H1 (cell line): ENCODE measurements around the gene CYREN.

Experiments used
- MAFK ChIP-seq: IDR thresholded peaks from 2 replicates; pipeline ENCODE4 v1.6.1; 2012; ENCODE audit warnings: low read depth, mild to moderate bottlenecking, improper control_type of control experiment, low read length
- TCF12 ChIP-seq: IDR thresholded peaks from 2 replicates; pipeline ENCODE4 v1.6.1; 2011; ENCODE audit warnings: low read depth, mild to moderate bottlenecking, low read length
- TF ChIP-seq, protein P1 (sequence below), 3 experiments: IDR thresholded peaks; 1 replicate in 2 of 3; 2 replicates in 1 of 3; pipeline versions ENCODE4 v1.5.1 to v1.6.1; 2011; ENCODE audit warnings: low read length in 3 of 3, mild to moderate bottlenecking in 3 of 3, inconsistent platforms in 2 of 3, low read depth in 1 of 3, moderate library complexity in 1 of 3; ENCODE audit not compliant: insufficient read depth in 1 of 3; ENCODE audit errors: control extremely low read depth in 1 of 3

DNA sequence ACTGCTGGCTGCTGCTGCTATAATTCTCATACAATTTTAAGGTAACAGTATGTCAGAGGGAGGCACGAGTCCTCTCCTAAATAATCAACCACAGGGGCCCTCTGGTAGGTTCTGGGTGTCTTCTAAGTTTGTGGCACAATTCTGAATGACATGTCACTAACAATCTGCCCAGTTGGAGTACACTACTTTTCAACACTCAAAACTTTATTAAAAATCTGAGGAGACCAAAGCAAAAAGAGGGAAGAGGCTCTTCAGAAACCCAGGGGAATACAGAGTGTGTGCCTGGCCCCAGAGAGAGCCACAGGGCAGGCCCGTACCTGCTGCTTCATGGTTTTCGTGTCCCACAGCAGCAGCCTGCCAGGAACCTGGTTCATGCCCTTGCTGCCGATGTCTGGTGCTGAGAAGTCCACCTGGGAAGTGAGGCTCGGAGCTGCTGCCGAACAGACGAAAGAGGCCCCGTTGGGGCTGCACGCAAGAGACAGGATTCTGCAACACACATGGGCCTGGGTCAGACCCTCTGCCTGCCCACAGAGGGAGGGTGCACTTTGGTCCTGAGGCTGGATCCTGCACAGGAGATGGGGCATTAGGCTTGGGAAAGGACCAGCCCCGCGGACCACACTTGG, 22.5 kb upstream of the CYREN start:
- TF ChIP-seq TCF12 (no peak), MAFK (no peak)
- TF ChIP-seq, protein P1, sequence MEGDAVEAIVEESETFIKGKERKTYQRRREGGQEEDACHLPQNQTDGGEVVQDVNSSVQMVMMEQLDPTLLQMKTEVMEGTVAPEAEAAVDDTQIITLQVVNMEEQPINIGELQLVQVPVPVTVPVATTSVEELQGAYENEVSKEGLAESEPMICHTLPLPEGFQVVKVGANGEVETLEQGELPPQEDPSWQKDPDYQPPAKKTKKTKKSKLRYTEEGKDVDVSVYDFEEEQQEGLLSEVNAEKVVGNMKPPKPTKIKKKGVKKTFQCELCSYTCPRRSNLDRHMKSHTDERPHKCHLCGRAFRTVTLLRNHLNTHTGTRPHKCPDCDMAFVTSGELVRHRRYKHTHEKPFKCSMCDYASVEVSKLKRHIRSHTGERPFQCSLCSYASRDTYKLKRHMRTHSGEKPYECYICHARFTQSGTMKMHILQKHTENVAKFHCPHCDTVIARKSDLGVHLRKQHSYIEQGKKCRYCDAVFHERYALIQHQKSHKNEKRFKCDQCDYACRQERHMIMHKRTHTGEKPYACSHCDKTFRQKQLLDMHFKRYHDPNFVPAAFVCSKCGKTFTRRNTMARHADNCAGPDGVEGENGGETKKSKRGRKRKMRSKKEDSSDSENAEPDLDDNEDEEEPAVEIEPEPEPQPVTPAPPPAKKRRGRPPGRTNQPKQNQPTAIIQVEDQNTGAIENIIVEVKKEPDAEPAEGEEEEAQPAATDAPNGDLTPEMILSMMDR (IDR thresholded peaks at IDR 0.05; ENCODE audit: control extremely low read depth in 1 of 3, insufficient read depth in 1 of 3, low read depth in 1 of 3, low read length in 3 of 3): no peak
